ENCODE measurements around the gene CYB5R3.
"Not testable (repeated sequence)": the region's sequence is repeated elsewhere in the genome, so short reads cannot be mapped to it uniquely, and the experiment has no call there.

Gene CYB5R3

DNA sequence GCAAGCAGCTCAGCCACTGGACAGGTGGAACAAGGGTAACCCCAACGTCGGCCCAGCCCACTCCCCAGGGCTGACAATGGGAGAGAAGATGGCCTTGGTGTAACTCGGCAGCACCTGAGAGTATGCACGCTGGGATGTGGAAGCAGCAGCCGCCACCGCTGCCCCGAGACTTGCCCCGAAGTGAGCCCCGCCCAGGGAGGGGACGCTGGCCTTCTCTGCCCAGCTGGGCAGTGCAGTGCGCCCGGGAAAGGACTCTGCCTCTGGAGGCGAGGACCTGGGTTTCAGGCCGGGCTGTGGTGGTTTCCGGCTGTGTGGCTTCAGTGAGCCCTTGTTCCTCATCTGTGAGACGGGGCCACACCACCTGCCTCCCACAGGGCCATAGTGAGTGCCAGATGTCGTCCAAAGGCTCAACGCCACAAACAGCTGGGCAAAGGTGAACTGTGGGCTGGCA is 25.9 kb downstream of the CYB5R3 start:
- Mint-ChIP-seq H3K4me3 (no peak overlapping the region), H3K27ac (no peak overlapping the region), H3K27me3 (no peaks in the 10 kb centered on the region), H3K9me3 (no peaks in the 10 kb centered on the region), H3K4me1 (peaks cover 5% of the 10 kb centered on the region)
- ATAC-seq (no peak), DNase-seq (no peak)

- no peaks in the 10 kb centered on the region for H3K27me3 Mint-ChIP-seq
- peaks cover 5% of the 10 kb centered on the region for H3K4me1 Mint-ChIP-seq
- H3K27ac Mint-ChIP-seq: no peak overlapping the region
- no peak for ATAC-seq
- no peak overlapping the region for H3K4me3 Mint-ChIP-seq
- no peaks in the 10 kb centered on the region for H3K9me3 Mint-ChIP-seq
- no peak for DNase-seq
Observed at GRCh38 chr22:42622061-42622710, 27.0 kb downstream of the CYB5R3 start.

- H3K27me3 Mint-ChIP-seq: no peaks in the 10 kb centered on the region
- peaks cover 6% of the 10 kb centered on the region for H3K4me1 Mint-ChIP-seq
- ATAC-seq (peak; percentile 81), DNase-seq (peak; percentile 46 to 55)
- H3K27ac Mint-ChIP-seq: no peak overlapping the region
- no peak overlapping the region for H3K4me3 Mint-ChIP-seq
- no peaks in the 10 kb centered on the region for H3K9me3 Mint-ChIP-seq
Observed at GRCh38 chr22:42621505-42622002, 27.6 kb downstream of the CYB5R3 start.

DNA sequence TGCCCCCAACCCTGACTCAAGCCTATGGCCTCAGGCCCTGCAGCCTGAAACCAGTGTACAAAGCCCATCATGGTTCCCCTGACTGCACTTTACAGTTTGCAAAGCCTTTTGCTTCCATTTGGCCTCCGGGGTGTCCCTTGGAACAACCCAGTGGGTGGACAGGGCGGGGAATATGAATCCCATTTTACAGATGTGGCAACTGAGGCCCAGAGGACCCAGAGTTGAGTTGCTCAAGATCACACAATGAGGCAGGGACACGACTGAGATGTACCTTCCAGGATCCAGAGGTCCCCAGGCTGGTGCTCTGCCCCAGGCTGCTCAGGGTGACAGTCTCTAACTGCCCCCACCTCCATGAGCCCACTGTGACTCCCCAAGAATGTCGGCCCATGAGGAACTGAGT is 29.1 kb downstream of the CYB5R3 start:
- Mint-ChIP-seq H3K4me3 (no peak overlapping the region), H3K27ac (no peak overlapping the region), H3K9me3 (no peaks in the 10 kb centered on the region), H3K27me3 (no peaks in the 10 kb centered on the region), H3K4me1 (peaks cover 21% of the 10 kb centered on the region)
- ATAC-seq (no peak), DNase-seq (no peak)

DNA sequence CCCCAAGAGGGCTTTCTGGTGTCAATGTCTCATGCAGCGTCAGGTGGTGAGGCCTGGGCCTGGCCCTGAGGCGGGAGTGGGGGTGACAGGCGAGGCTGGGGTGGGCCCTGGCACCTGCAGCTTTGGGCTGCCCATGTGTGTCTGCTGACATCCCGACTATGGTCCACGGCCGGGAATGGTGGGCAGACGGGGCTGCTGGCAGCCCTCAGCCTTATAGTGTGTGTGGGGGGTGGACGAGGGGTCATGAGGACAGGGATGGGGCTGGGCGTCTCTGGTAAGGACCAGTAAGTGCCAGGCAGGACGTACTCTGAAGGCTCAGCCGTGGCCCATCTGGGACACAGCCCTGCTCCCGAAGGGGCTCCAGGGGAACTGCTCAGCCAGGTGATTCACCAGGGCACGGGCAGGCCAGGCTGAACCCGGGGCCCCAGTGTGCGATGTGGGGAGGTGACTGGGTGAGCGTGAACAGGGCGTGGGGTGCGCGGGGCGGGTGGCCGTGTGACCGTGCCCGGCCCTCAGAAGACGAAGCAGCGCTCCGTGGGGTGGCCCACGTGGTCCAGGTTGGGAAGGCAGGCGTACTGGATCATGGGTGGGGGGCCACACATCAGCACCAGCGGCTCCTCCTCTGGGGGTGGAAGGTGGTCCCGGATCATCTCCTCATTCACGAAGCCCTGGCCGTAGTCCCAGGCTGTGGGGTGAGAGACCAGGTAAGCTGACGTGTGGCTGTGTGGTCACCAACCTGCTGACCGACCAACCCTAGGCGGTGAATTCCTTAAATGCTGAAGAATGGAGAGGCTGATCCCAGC is 29.7 kb downstream of the CYB5R3 start:
- peaks cover 25% of the 10 kb centered on the region for H3K4me1 Mint-ChIP-seq
- H3K27me3 Mint-ChIP-seq: no peaks in the 10 kb centered on the region
- no peak for ATAC-seq
- H3K27ac Mint-ChIP-seq: peak overlapping the region in 1 of 2 donors; percentile 72
- DNase-seq: no peak
- no peak overlapping the region for H3K4me3 Mint-ChIP-seq
- H3K9me3 Mint-ChIP-seq: no peaks in the 10 kb centered on the region

GRCh38 chr22:42617155-42617983 is 31.8 kb downstream of the CYB5R3 start:
- Mint-ChIP-seq H3K9me3 (no peaks in the 10 kb centered on the region), H3K27me3 (no peaks in the 10 kb centered on the region), H3K4me1 (peaks cover 44% of the 10 kb centered on the region), H3K27ac (peak overlapping the region in 1 of 2 donors; percentile 46), H3K4me3 (no peak overlapping the region)
- DNase-seq (no peak), ATAC-seq (no peak)

GRCh38 chr22:42615860-42616175 is 33.4 kb downstream of the CYB5R3 start:
- not testable (repeated sequence) for H3K27me3 Mint-ChIP-seq, ATAC-seq, H3K9me3 Mint-ChIP-seq, DNase-seq
- Mint-ChIP-seq H3K27ac (peak overlapping the region in 1 of 2 donors; percentile 100), H3K4me1 (peaks cover 54% of the 10 kb centered on the region), H3K4me3 (peak overlapping the region; percentile 92 to 94)

DNA sequence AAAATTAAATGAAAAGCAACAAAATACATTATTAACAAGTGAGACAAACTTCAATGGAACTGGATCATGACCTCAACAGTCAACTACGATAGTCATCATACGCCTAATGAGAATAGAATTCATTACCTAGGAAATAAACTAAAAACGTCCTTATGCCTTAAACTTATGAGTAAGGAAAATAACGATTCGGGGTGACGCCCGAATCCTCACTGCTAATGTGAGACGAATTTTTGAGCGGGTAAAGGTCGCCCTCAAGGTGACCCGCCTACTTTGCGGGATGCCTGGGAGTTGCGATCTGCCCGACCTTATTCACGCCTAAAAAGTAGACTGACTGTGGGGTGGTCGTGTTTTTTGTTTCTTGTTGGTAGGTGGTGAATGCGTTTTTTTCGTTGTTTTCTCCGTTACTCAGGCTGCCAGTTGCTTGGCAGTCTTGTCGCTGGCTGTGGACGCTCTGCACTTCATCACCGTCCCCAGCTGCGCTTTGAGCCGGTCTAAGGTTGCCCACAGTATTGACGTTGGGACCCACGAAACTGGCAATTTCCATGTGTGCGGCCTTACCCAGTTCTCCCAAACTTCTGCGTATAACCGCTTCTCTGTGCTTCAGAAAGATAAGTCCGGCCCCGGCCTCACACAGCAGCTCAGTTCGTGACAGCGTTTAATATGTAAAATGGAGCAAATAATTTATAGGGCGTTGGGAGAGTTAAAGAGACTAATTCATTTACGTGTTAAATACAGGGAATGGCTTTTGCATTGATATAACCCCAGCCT is 33.9 kb downstream of the CYB5R3 start:
- peak; percentile 87 for ATAC-seq
- H3K4me1 Mint-ChIP-seq: peaks cover 59% of the 10 kb centered on the region
- DNase-seq: peak; percentile 90 to 95
- H3K9me3 Mint-ChIP-seq: no peaks in the 10 kb centered on the region
- peak overlapping the region; percentile 92 to 94 for H3K4me3 Mint-ChIP-seq
- H3K27ac Mint-ChIP-seq: peak overlapping the region; percentile 100
- no peaks in the 10 kb centered on the region for H3K27me3 Mint-ChIP-seq

DNA sequence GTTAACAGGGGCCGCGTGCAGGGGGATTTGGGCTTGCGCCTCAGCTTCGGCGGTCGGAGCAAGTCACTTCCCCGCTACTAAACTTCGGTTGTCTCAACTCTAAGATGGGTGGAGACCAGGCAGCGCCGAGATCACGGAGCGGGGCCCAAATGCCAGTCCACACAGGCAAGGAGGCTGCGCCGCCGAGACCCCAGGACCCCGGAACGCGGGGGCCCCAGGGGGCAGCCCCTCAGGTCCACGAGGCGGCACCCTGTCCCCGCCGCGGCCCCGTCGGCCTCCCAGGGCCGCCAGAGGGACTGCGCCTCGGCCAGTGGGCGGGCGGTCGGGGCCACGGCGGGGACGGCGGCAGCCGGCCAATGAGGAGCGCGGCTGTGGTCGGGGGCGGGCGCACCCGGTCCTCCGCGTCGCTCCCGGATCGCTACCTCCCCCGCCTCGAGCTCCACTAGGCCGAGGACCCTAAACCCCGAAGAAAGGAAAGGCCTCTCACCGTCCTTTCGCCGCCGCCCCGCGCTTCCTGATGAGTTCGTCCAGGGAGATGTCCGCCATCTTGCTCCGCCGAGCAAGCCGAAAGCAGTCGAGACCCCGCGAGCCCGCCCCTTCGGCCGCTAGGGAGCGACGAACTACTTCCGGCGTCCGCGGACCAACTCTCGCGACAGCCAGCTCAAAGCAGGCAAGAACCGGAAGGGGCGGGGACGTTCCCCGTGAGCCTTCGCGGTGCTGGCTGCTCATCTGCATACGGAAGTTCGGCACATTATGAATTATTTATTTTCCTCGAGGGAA is 34.7 kb downstream of the CYB5R3 start, which contains the start of gene POLDIP3:
Gene POLDIP3, minus strand, starts transcription at position 572 of the 780 bp plus-strand sequence. Its CDS starts 26 bp downstream, at position 546.
- Mint-ChIP-seq H3K27me3 (no peaks in the 10 kb centered on the region), H3K9me3 (no peaks in the 10 kb centered on the region), H3K27ac (peak within 1 kb of the TSS; percentile 100), H3K4me3 (peak within 1 kb of the TSS; percentile 92 to 94), H3K4me1 (peaks cover 67% of the 10 kb centered on the region)
- peak; percentile 78 for ATAC-seq
- DNase-seq: peak; percentile 98 to 99

DNA sequence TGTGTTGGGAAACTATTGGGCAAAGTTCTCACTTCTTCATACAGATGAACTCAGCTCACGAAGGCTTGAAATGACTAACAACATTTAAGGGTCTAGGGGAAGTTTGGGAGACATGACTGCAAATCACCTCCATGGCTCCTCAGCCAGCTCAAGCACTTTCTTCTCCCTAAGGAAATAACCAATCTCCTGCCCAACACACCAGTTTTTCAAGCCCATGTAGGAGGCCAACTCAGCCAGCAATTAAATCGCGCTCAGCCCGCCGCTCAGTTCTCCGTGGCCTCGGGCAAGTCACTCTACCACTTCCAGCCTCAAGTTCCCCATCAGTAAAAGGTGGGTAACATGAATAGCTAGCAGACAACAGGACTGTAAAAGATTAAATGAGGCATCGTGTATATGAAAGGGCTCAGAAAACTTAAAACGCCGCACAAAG is 35.3 kb downstream of the CYB5R3 start:
- H3K4me1 Mint-ChIP-seq: peaks cover 73% of the 10 kb centered on the region
- no peaks in the 10 kb centered on the region for H3K9me3 Mint-ChIP-seq
- H3K4me3 Mint-ChIP-seq: peak overlapping the region; percentile 90 to 94
- DNase-seq: no peak
- peak overlapping the region; percentile 97 to 100 for H3K27ac Mint-ChIP-seq
- no peaks in the 10 kb centered on the region for H3K27me3 Mint-ChIP-seq
- ATAC-seq: no peak

- H3K4me1 Mint-ChIP-seq: peaks cover 80% of the 10 kb centered on the region
Observed at GRCh38 chr22:42612336-42612735, 36.9 kb downstream of the CYB5R3 start.

DNA sequence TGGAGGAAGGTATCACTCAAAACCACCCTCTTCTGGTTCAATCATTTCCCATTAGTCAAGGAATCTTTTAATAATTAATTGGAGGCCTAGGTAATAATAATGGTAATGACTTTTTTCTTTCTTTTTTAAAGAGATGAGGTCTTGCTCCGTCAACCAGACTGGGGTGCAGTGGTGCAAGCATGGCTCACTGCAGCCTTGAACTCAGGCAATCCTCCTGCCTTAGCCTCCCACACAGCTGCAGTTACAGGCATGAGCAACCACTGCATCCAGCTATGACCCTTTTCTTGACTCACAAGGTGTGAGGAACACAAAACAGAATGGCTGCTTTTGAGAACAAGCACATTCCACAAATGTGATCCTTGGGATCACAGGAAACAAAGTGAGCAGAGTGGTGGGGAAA is 38.1 kb downstream of the CYB5R3 start:
- Mint-ChIP-seq H3K27me3 (no peaks in the 10 kb centered on the region), H3K4me3 (peak overlapping the region in 1 of 2 donors; percentile 15), H3K4me1 (peaks cover 83% of the 10 kb centered on the region), H3K27ac (peak overlapping the region in 1 of 2 donors; percentile 13), H3K9me3 (no peaks in the 10 kb centered on the region)
- no peak for DNase-seq
- no peak for ATAC-seq

More at GRCh38 chr22:42612336-42612735, 36.9 kb downstream of the CYB5R3 start:
- Mint-ChIP-seq H3K4me3 (peak overlapping the region; percentile 90 to 94), H3K27ac (peak overlapping the region in 1 of 2 donors; percentile 90), H3K27me3 (no peaks in the 10 kb centered on the region), H3K9me3 (no peaks in the 10 kb centered on the region)
- DNase-seq: no peak
- ATAC-seq: no peak

- ATAC-seq (no peak), DNase-seq (no peak)
- Mint-ChIP-seq H3K27ac (peak overlapping the region in 1 of 2 donors; percentile 34), H3K4me3 (no peak overlapping the region), H3K4me1 (peaks cover 83% of the 10 kb centered on the region), H3K27me3 (no peaks in the 10 kb centered on the region), H3K9me3 (no peaks in the 10 kb centered on the region)
Observed at GRCh38 chr22:42610186-42610585, 39.0 kb downstream of the CYB5R3 start.

DNA sequence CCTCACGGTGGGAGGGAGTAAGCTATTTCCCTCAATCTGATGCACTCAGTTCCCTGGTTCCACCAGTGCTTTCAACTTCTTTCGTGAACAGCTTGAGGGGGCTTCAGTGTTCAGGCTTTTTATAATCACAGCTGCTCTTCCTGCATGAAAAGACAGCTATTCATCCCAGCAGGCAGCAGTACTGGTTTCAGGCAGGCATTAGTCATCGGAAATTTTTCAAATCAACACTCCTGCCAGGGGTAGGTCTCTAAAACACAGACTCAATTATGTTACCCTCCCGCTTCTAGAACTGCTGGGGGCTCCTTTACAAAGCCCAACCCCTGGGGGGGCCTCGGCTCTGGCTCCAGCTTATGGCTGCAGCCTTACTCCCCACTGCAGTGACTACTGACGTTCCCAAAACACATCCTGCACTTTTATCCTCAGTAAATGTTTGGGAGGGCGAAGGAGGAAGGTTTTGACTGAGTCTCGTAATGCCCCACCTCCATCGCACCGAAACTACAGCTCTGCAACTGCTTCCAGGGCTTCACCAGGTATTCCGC is 40.3 kb downstream of the CYB5R3 start:
- H3K4me3 Mint-ChIP-seq: no peak overlapping the region
- peak; percentile 53 for ATAC-seq
- peak overlapping the region; percentile 37 to 78 for H3K27ac Mint-ChIP-seq
- H3K27me3 Mint-ChIP-seq: no peaks in the 10 kb centered on the region
- H3K4me1 Mint-ChIP-seq: peaks cover 83% of the 10 kb centered on the region
- no peak for DNase-seq
- H3K9me3 Mint-ChIP-seq: no peaks in the 10 kb centered on the region

Measured in stimulated activated naive CD8-positive, alpha-beta T cell treated with anti-CD3 and anti-CD28 coated beads, Interleukin-15, amount 100 ng/mL, for 72 hours (primary cell).